H1 (cell line): ENCODE results near the gene DHCR24. TPM values are rescaled to one million over a fixed set of nuclear protein-coding genes. Genes with fewer than 3 reads are reported as not detected.
A peak's percentile ranks its signal among the peaks of the same experiment; 100 is the strongest.

ENCODE experiments used
- CTCF ChIA-PET: fragments of 300-600 bp; sonication (Branson Sonifier 250); formaldehyde crosslinking; loops from one replicate; lab custom pipeline; 2021; ENCODE audit not compliant: partially characterized antibody; lab: Charles Lee
- POLR2A ChIA-PET: fragments of 300-600 bp; sonication (Branson Sonifier 250); formaldehyde crosslinking; loops from one replicate; lab custom pipeline; 2021; ENCODE audit warnings: inconsistent platforms; ENCODE audit not compliant: partially characterized antibody; lab: Charles Lee
- DNase-seq, 2 experiments: peaks; one replicate each; pipeline versions ENCODE4 v3.0.0 to v3.0.0-alpha.2; 2010 to 2022; ENCODE audit warnings: low spot score in 2 of 2, low read depth in 1 of 2, mixed read lengths in 1 of 2
- FAIRE-seq: peaks from 2 replicates; lab custom pipeline; 2011; peaks lifted over from hg19 to GRCh38; lab: Jason Lieb, UNC
- H2AFZ ChIP-seq: 2 replicates; pipeline ENCODE4 v1.8.1; 2012; ENCODE audit warnings: low read length, inconsistent platforms
- H2AK5ac ChIP-seq: 2 replicates; pipeline ENCODE4 v1.6.1; 2013; ENCODE audit warnings: low read depth, low read length
- H2BK120ac ChIP-seq: replicated peaks from 2 replicates; pipeline ENCODE3; 2013; ENCODE audit warnings: low read depth, low read length, inconsistent platforms
- H2BK12ac ChIP-seq: 2 replicates; pipeline ENCODE4 v1.6.1; 2013; ENCODE audit warnings: low read depth, low read length
- H2BK15ac ChIP-seq: 2 replicates; pipeline ENCODE4 v1.6.1; 2013; ENCODE audit warnings: low read length
- H2BK20ac ChIP-seq: 2 replicates; pipeline ENCODE4 v1.6.1; 2013; ENCODE audit warnings: low read length
- H2BK5ac ChIP-seq: 2 replicates; pipeline ENCODE4 v1.6.1; 2013; ENCODE audit warnings: low read depth, low read length
- H3K14ac ChIP-seq: 2 replicates; pipeline ENCODE4 v1.6.1; 2013; ENCODE audit warnings: inconsistent platforms; ENCODE audit not compliant: insufficient read length
- H3K18ac ChIP-seq: 2 replicates; pipeline ENCODE4 v1.6.1; 2013; ENCODE audit warnings: low read length; ENCODE audit errors: extremely low read depth
- H3K23ac ChIP-seq: 2 replicates; pipeline ENCODE4 v1.6.1; 2013; ENCODE audit warnings: inconsistent platforms; ENCODE audit not compliant: insufficient read length
- H3K23me2 ChIP-seq: 2 replicates; pipeline ENCODE4 v1.6.1; 2013; ENCODE audit warnings: low read depth, low read length
- H3K27ac ChIP-seq: 2 replicates; pipeline ENCODE4 v1.6.1; 2011; ENCODE audit warnings: low read depth, low read length, inconsistent platforms
- H3K27me3 ChIP-seq, 4 experiments: replicated peaks in 1 of 4; 1 replicate in 1 of 4; 2 replicates in 3 of 4; pipeline versions ENCODE4 v1.6.1 to v1.8.1; 2011 to 2013; ENCODE audit warnings: low read length in 3 of 4, mild to moderate bottlenecking in 3 of 4, inconsistent platforms in 2 of 4, mixed read lengths in 2 of 4, moderate library complexity in 1 of 4; ENCODE audit not compliant: control insufficient read depth in 3 of 4, insufficient read depth in 3 of 4; ENCODE audit errors: extremely low read depth in 1 of 4
- H3K36me3 ChIP-seq, 4 experiments: 2 replicates each; pipeline versions ENCODE4 v1.6.1 to v1.8.1; 2011 to 2013; ENCODE audit warnings: mild to moderate bottlenecking in 4 of 4, low read length in 3 of 4, moderate library complexity in 2 of 4, control low read depth in 1 of 4, inconsistent platforms in 1 of 4; ENCODE audit not compliant: insufficient read depth in 4 of 4, control insufficient read depth in 2 of 4
- H3K4ac ChIP-seq: replicated peaks from 2 replicates; pipeline ENCODE3; 2013; ENCODE audit warnings: low read length, low read depth, mixed read lengths, inconsistent platforms; ENCODE audit not compliant: insufficient read length
- H3K4me1 ChIP-seq, 4 experiments: replicated peaks in 1 of 4; 1 replicate in 1 of 4; 2 replicates in 3 of 4; pipeline versions ENCODE4 v1.6.1 to v1.8.1; 2011 to 2013; ENCODE audit warnings: low read length in 3 of 4, inconsistent platforms in 2 of 4, mixed read lengths in 1 of 4; ENCODE audit not compliant: insufficient read depth in 4 of 4, control insufficient read depth in 3 of 4
- H3K4me2 ChIP-seq, 2 experiments: 2 replicates each; pipeline versions ENCODE4 v1.6.1 to v1.8.1; 2011 to 2013; ENCODE audit warnings: low read depth in 2 of 2, low read length in 2 of 2, control low read depth in 1 of 2, inconsistent platforms in 1 of 2, mild to moderate bottlenecking in 1 of 2; ENCODE audit not compliant: insufficient read depth in 1 of 2
- H3K4me3 ChIP-seq, 4 experiments: fragments of 200-600, 300-600 bp in 1 of 4; sonication (generic), shearing (Covaris generic), sonication (Bioruptor Twin) in 1 of 4; 2 replicates each; pipeline versions ENCODE4 v1.5.1 to v1.8.1; 2011 to 2016; ENCODE audit warnings: low read length in 4 of 4, low read depth in 3 of 4, control low read depth in 2 of 4, inconsistent platforms in 2 of 4, mild to moderate bottlenecking in 2 of 4, mixed read lengths in 1 of 4, moderate library complexity in 1 of 4; ENCODE audit not compliant: insufficient read depth in 2 of 4; ENCODE audit errors: extremely low read depth in 1 of 4
- H3K56ac ChIP-seq: replicated peaks from 2 replicates; pipeline ENCODE3; 2013; ENCODE audit warnings: low read depth, mild to moderate bottlenecking, mixed read lengths, low read length, inconsistent platforms; ENCODE audit not compliant: insufficient read length
- H3K79me1 ChIP-seq: 2 replicates; pipeline ENCODE4 v1.6.1; 2013; ENCODE audit warnings: low read depth, low read length, control low read depth
- H3K79me2 ChIP-seq, 2 experiments: 2 replicates each; pipeline versions ENCODE4 v1.6.1 to v1.8.1; 2012 to 2013; ENCODE audit warnings: low read length in 2 of 2, mild to moderate bottlenecking in 2 of 2, inconsistent platforms in 1 of 2; ENCODE audit not compliant: insufficient read depth in 2 of 2, control insufficient read depth in 1 of 2
- H3K9ac ChIP-seq, 4 experiments: replicated peaks in 1 of 4; 1 replicate in 1 of 4; 2 replicates in 3 of 4; pipeline versions ENCODE4 v1.6.1 to v1.8.1; 2011 to 2013; ENCODE audit warnings: low read depth in 3 of 4, low read length in 3 of 4, control low read depth in 2 of 4, mild to moderate bottlenecking in 2 of 4, moderate library complexity in 2 of 4, inconsistent platforms in 1 of 4; ENCODE audit errors: extremely low read depth in 1 of 4
- H3K9me3 ChIP-seq, 2 experiments: 2 replicates each; pipeline versions ENCODE4 v1.6.1 to v1.8.1; 2012 to 2013; ENCODE audit warnings: mild to moderate bottlenecking in 2 of 2, moderate library complexity in 2 of 2, control low read depth in 1 of 2, inconsistent platforms in 1 of 2, low read depth in 1 of 2, low read length in 1 of 2, mixed read lengths in 1 of 2; ENCODE audit not compliant: insufficient read depth in 2 of 2
- H4K20me1 ChIP-seq, 2 experiments: replicated peaks in 1 of 2; 2 replicates each; pipeline versions ENCODE3 to v1.8.1; 2011 to 2013; ENCODE audit warnings: inconsistent platforms in 2 of 2, low read length in 2 of 2, mild to moderate bottlenecking in 1 of 2; ENCODE audit not compliant: insufficient read depth in 2 of 2, control insufficient read depth in 1 of 2
- H4K5ac ChIP-seq: 2 replicates; pipeline ENCODE4 v1.6.1; 2013; ENCODE audit warnings: low read length, low read depth, mixed read lengths, inconsistent platforms; ENCODE audit not compliant: insufficient read length
- H4K8ac ChIP-seq: 2 replicates; pipeline ENCODE4 v1.8.0; 2013; ENCODE audit warnings: mild to moderate bottlenecking, moderate library complexity, low read length, inconsistent platforms; ENCODE audit not compliant: insufficient read depth; ENCODE audit errors: extremely low read depth
- H4K91ac ChIP-seq: replicated peaks from 2 replicates; pipeline ENCODE3; 2013; ENCODE audit warnings: low read length, mixed read lengths, inconsistent platforms; ENCODE audit not compliant: insufficient read length
- BRCA1 ChIP-seq: IDR thresholded peaks from 2 replicates; pipeline ENCODE4 v1.6.1; 2012; ENCODE audit warnings: low read depth, low read length, improper control_type of control experiment
- EZH2 ChIP-seq: fragments of 200-600 bp; sonication (generic); IDR thresholded peaks from 2 replicates; pipeline ENCODE4 v1.7.1; 2012; ENCODE audit warnings: low read depth, mild to moderate bottlenecking, moderate library complexity, low read length, inconsistent platforms; ENCODE audit not compliant: severe bottlenecking
- SIN3A ChIP-seq, 2 experiments: IDR thresholded peaks in 1 of 2; conservative IDR thresholded peaks in 1 of 2; 2 replicates each; pipeline ENCODE4 v1.6.1; 2011 to 2012; ENCODE audit warnings: low read length in 2 of 2, improper control_type of control experiment in 1 of 2, low read depth in 1 of 2, mild to moderate bottlenecking in 1 of 2
- SP4 ChIP-seq: IDR thresholded peaks from 2 replicates; pipeline ENCODE4 v1.6.1; 2012; ENCODE audit warnings: low read length, inconsistent platforms
- SRF ChIP-seq: IDR thresholded peaks from 2 replicates; pipeline ENCODE4 v1.6.1; 2011; ENCODE audit warnings: mild to moderate bottlenecking, low read depth, low read length, moderate library complexity
- SUZ12 ChIP-seq: fragments of 200-600 bp; sonication (generic); IDR thresholded peaks from 2 replicates; pipeline ENCODE4 v1.6.1; 2012; ENCODE audit warnings: mild to moderate bottlenecking, inconsistent platforms, low read length, moderate library complexity, mixed read lengths
- TEAD4 ChIP-seq: IDR thresholded peaks from 2 replicates; pipeline ENCODE4 v1.6.1; 2012; ENCODE audit warnings: low read depth, low read length, inconsistent platforms, mixed read lengths
- WGBS, 2 experiments: shearing (Covaris generic) in 1 of 2; methylation state at CpG; one replicate each; pipeline versions ENCODE4 v1.1.6 to v1.1.7; 2013 to 2015; ENCODE audit warnings: low lambda C conversion rate in 2 of 2, mixed read lengths in 2 of 2, inconsistent platforms in 1 of 2, low coverage in 1 of 2, missing lambda C conversion rate in 1 of 2; ENCODE audit not compliant: insufficient replicate concordance in 2 of 2, insufficient coverage in 1 of 2, insufficient read length in 1 of 2; ENCODE audit errors: extremely low coverage in 1 of 2, missing lambda C conversion rate in 1 of 2; 5-methylcytosine and 5-hydroxymethylcytosine counted together
- polyA plus RNA-seq, 7 experiments: library from polyadenylated mRNA; depleted of rRNA in 3 of 7; stranded (reverse) in 5 of 7; unstranded in 2 of 7; fragments of >200 nt in 5 of 7; fragments of 200-250 nt in 2 of 7; gene quantifications; 1 replicate in 5 of 7; 2 replicates in 1 of 7; 4 replicates in 1 of 7; pipeline versions ENCODE4 v1.2.1 to v1.2.3, GENCODE V29; 2011 to 2013; ENCODE audit warnings: missing spikeins in 2 of 7, mixed read lengths in 2 of 7
- total RNA-seq: library from RNA; stranded (reverse); fragmentation: NEBNext Ultra II Directional; extraction: Animal tissue kit (Norgen Biotek cat#: 25700); gene quantifications from 2 replicates; pipeline ENCODE4 v1.2.1, GENCODE V29; 2021

DHCR24 gene
- total and polyA plus RNA-seq, 2 of the 8 experiments (the other 6 are each of a cell fraction or from before 2014, with no cell fraction given), result 370 to 419 TPM

GRCh38 chr1:54888080-54888733 is 1.2 kb upstream of the DHCR24 start:
- peaks cover 37% of the 10 kb centered on the region in 2 experiments for H3K79me2 ChIP-seq
- H3K9me3 ChIP-seq, result no peaks in the 10 kb centered on the region
- H3K27ac ChIP-seq, result no peak overlapping the region
- ChIA-PET CTCF (interaction anchor here (0.6 to 4.6 kb wide), 15 partner anchors 11 to 1288 kb away, joined by 3 to 28 read pairs (median 3); no protein-coding TSS in a partner anchor), POLR2A (interaction anchor here (1.1 to 1.7 kb wide), 5 partner anchors 34 to 108 kb away, joined by 3 to 4 read pairs (median 3); no protein-coding TSS in a partner anchor)
- no peaks in the 10 kb centered on the region for H3K27me3 ChIP-seq
- H3K56ac ChIP-seq, result no peak overlapping the region
- H2BK120ac ChIP-seq, result no peak overlapping the region
- peak overlapping the region; percentile 78; the same call in 1 of the 2 replicates for H2BK12ac ChIP-seq
- H3K4me3 ChIP-seq, result peak overlapping the region; percentile 54 to 99 (median 77); a peak in 7 of 8 replicates
- H4K20me1 ChIP-seq, result peaks cover 22 to 33% of the 10 kb centered on the region in 2 experiments
- FAIRE-seq (no peak), DNase-seq (no peak)
- peaks cover 18% of the 10 kb centered on the region for H3K79me1 ChIP-seq
- no peak overlapping the region for H4K8ac ChIP-seq
- no peak overlapping the region for H3K14ac ChIP-seq
- peaks cover 13 to 22% (median 19%) of the 10 kb centered on the region in 4 experiments for H3K4me1 ChIP-seq
- H3K9ac ChIP-seq, result peak overlapping the region in 1 of 4 experiments; percentile 41; a peak in 1 of 7 replicates
- H3K4ac ChIP-seq, result no peak overlapping the region
- 49% methylated on average over 7 of the region's 7 CpGs; no CpG with 5 or more reads in 1 of the 2 experiments for WGBS, 2 experiments
- H3K23ac ChIP-seq, result no peak overlapping the region
- H4K5ac ChIP-seq, result no peak overlapping the region
- peak overlapping the region; percentile 96; the same call in 1 of the 2 replicates for H2BK5ac ChIP-seq
- H4K91ac ChIP-seq, result no peak overlapping the region
- H2BK20ac ChIP-seq, result peak overlapping the region; percentile 26
- H3K4me2 ChIP-seq, result peak overlapping the region; percentile 85 to 100
- H3K23me2 ChIP-seq, result peaks cover 13% of the 10 kb centered on the region
- peak overlapping the region; percentile 82; the same call in 1 of the 2 replicates for H2AK5ac ChIP-seq
- no peak overlapping the region for H2BK15ac ChIP-seq
- no peak overlapping the region for H3K18ac ChIP-seq
- TF ChIP-seq SRF (no peak), BRCA1 (no peak), SP4 (no peak), SUZ12 (no peak), EZH2 (no peak), SIN3A (conservative IDR thresholded peaks at IDR 0.05 in 1 of 2, IDR thresholded peaks at IDR 0.05 in 1 of 2; ENCODE audit: low read depth in 1 of 2, low read length in 2 of 2) (0 out of 4 replicates have a peak, but pooled peaks of 1 of the 2 experiments have one; percentile 7), TEAD4 (0 out of 2 replicates have a peak, but pooled peaks have one; percentile 9)
- peaks cover 4 to 26% (median 8%) of the 10 kb centered on the region in 4 experiments; a peak in 7 of 8 replicates for H3K36me3 ChIP-seq
- no peak overlapping the region for H2AFZ ChIP-seq
